Measurements from ENCODE around the gene BRI3.

Gene BRI3

DNA sequence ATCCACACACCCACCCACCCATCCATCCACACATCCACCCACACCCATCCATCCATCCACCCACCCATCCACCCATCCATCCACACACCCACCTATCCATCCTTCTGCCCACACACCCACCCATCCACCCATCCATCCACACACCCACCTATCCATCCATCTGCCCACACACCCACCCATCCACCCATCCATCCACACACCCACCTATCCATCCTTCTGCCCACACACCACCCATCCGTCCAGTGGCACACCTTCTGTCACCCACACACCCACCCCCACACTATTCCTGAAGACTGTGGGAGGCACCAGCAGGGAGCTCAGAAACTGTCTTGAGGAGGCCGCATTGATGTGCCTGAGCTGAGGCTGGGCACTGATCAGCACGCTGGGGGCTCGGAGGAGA, 38.6 kb upstream of the BRI3 start:
- Histone ChIP-seq H3K4me1 (no peaks in the 10 kb centered on the region), H3K9me3 (no peaks in the 10 kb centered on the region), H3K36me3 (replicated peaks) (no peaks in the 10 kb centered on the region), H3K27me3 (ENCODE audit: low read depth) (no peaks in the 10 kb centered on the region), H3K4me3 (no peak overlapping the region)
- no peak for DNase-seq (ENCODE audit: low spot score in 2 of 2)
- in situ Hi-C loops (cut with MboI; ENCODE audit: low sequenced_read_pairs) = no loop called here

DNA sequence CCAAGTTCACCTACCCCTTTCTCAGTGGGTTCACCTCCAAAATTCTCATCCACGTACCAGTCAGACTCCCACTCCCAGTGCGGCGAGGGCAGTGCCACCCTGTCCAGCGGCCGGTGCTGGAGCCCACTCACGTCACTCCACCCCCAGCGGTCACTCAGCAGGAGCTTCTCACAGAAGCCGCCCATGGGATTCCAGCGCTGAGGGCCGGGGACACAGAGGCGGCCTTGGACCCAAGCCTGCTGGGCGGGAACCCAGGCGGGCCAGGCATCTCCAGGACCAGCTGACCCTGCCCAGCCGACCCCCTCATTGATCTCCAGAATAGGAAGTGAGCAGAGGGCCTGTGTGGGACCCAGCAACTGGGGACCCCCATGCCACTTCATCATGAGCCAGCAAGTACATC, 36.6 kb upstream of the BRI3 start:
- Histone ChIP-seq H3K4me1 (no peaks in the 10 kb centered on the region), H3K27me3 (ENCODE audit: low read depth) (no peaks in the 10 kb centered on the region), H3K9me3 (no peaks in the 10 kb centered on the region), H3K4me3 (no peak overlapping the region), H3K36me3 (replicated peaks) (no peaks in the 10 kb centered on the region)
- DNase-seq (ENCODE audit: low spot score in 2 of 2) = no peak
- in situ Hi-C loops (cut with MboI; ENCODE audit: low sequenced_read_pairs) = no loop called here

DNA sequence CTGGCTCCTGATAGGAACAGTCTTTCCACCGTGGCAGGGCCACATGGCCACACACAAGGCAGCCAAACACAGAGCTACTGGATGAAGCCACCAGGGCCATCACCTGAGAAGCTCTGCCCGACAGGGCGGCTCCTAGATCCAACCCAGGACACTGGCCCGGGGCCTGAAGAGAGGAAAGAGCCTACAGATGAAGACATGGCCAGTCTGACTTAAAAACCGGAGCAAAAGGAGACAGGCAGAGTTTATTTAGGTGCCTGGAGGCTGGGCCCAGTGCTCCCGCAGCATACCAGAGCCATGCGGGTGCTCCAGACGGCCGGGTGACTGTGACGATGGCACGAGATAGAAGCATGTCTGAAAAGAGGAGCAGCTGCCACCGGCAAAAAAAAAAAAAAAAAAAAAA, 33.3 kb upstream of the BRI3 start:
- Histone ChIP-seq H3K9me3 (no peaks in the 10 kb centered on the region), H3K36me3 (replicated peaks) (no peaks in the 10 kb centered on the region), H3K4me1 (no peaks in the 10 kb centered on the region; the same call in 1 of the 2 replicates), H3K27me3 (ENCODE audit: low read depth) (no peaks in the 10 kb centered on the region), H3K4me3 (no peak overlapping the region)
- no peak for DNase-seq (ENCODE audit: low spot score in 2 of 2)
- in situ Hi-C loops (cut with MboI; ENCODE audit: low sequenced_read_pairs) = no loop called here

DNA sequence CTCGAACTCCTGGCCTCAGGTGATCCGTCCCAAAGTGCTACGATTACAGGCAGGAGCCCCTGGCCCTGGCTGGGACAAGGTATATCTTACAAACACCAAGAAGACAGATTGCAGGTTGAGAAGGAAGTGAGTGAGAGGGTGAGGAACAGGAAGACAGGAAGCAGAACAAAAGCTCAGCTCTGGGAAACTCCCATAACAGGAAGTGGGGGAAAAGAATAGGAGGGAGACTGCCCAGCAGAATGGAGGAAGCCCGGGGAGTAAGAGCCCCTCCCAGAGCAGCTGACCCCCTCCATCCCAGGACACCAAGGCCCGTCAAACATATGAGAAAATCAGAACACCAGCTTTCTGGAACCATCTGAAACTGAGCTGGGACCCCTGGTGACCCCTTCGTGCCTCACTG, 32.4 kb upstream of the BRI3 start:
- H3K27me3 ChIP-seq (ENCODE audit: low read depth) = no peaks in the 10 kb centered on the region
- H3K36me3 ChIP-seq (replicated peaks) = no peaks in the 10 kb centered on the region
- in situ Hi-C loops (cut with MboI; ENCODE audit: low sequenced_read_pairs) = no loop called here
- no peak for DNase-seq (ENCODE audit: low spot score in 2 of 2)
- no peaks in the 10 kb centered on the region; the same call in 1 of the 2 replicates for H3K4me1 ChIP-seq
- H3K9me3 ChIP-seq = no peaks in the 10 kb centered on the region
- no peak overlapping the region for H3K4me3 ChIP-seq

DNA sequence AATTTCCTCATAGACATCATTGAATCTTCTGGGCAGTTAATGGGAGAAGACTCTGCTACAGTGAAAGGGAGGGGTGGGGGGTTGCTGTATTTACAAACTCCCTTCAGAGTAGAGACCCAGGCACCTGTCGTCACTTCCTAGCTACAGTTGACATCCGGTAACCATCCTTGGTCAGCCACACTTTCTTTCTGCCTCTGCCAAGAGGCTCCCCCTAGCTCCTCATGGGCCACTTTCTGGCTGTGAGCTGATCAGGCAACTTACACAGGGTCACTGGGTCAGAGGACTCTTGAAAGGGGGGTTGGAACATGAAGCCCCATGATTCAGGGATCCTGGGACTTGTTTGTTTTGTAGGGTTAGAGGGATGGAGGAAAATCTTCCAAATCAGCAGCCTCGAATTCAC, 30.7 kb upstream of the BRI3 start:
- H3K9me3 ChIP-seq = no peaks in the 10 kb centered on the region
- in situ Hi-C loops (cut with MboI; ENCODE audit: low sequenced_read_pairs) = no loop called here
- H3K27me3 ChIP-seq (ENCODE audit: low read depth) = no peaks in the 10 kb centered on the region
- H3K4me1 ChIP-seq = no peaks in the 10 kb centered on the region; the same call in 1 of the 2 replicates
- DNase-seq (ENCODE audit: low spot score in 2 of 2) = no peak
- H3K36me3 ChIP-seq (replicated peaks) = no peaks in the 10 kb centered on the region
- no peak overlapping the region; the same call in 1 of the 2 replicates for H3K4me3 ChIP-seq

DNA sequence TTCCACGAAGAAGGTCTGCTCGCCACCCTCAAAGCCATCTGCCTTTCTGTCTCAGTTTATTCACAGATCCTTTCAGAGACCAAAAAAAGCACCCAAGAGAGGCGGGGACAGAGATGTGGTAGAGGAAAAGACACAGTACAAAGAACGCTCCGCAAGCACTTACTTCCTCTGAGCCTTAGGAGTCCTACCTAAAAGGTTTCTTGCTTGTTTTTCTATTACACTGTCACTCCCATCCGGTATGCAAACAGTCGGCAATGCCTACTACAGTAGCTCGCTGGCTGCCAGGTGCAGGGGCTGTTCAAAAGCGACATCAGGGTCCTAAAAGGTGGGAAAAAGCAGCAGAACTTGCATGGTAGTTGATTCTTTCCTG, 30.3 kb upstream of the BRI3 start:
- Histone ChIP-seq H3K36me3 (replicated peaks) (no peaks in the 10 kb centered on the region), H3K4me1 (no peaks in the 10 kb centered on the region; the same call in 1 of the 2 replicates), H3K4me3 (peak overlapping the region; percentile 81), H3K27me3 (ENCODE audit: low read depth) (no peaks in the 10 kb centered on the region), H3K9me3 (no peaks in the 10 kb centered on the region)
- in situ Hi-C loops (cut with MboI; ENCODE audit: low sequenced_read_pairs) = no loop called here
- no peak for DNase-seq (ENCODE audit: low spot score in 2 of 2)

DNA sequence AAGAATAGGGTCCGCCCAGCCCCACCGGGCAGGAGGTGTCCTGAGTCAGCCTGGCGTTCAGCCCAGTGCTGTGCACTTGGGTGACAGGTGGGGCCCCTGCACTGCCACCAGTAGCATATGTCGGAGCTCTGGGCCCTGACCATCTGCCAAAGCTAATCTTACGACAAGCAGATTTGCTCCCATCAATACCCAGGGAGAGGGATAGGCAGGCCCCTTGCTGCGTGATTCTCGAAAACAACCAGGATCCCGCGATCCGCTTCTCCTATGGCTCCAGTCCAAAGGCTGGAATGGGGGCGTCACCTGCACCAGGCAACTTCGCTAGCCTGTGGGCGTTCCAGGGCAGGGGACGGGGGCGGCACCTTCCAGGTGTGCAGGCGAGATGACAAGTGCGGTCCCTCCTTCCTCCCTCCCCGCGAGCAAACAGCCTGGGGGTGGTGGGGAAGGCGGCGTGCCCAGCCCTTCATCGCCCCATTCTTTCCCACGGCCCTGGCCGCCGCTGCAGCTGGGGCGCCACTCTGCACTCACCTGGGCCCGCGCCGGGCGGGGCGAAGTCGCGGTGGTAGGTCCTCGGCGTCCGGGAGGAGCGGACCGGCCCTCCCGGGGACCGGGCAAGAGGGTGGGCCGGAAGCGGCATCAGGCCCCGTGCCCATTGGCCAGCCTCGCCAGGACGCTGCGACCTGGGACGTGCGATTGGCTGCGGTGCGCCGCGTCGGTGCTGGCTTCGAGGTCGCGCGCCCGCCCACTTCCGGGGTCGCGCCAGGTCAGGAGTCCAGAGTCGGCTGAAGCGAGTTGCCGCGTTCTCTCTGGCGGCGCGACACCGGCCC, 29.7 kb upstream of the BRI3 start, which contains the start of gene TECPR1:
Gene TECPR1, minus strand, starts transcription at position 632 of the 824 bp plus-strand sequence. CDS start 6,086 bp downstream, outside the sequence.
- in situ Hi-C loops (cut with MboI; ENCODE audit: low sequenced_read_pairs) = no loop called here
- Histone ChIP-seq H3K9me3 (no peaks in the 10 kb centered on the region), H3K4me1 (no peaks in the 10 kb centered on the region; the same call in 1 of the 2 replicates), H3K27me3 (ENCODE audit: low read depth) (no peaks in the 10 kb centered on the region), H3K4me3 (peak within 1 kb of the TSS; percentile 81), H3K36me3 (replicated peaks) (peaks cover under 1% of the 10 kb centered on the region; the same call in 1 of the 2 replicates)
- peak; percentile 88 to 94 for DNase-seq (ENCODE audit: low spot score in 2 of 2)

DNA sequence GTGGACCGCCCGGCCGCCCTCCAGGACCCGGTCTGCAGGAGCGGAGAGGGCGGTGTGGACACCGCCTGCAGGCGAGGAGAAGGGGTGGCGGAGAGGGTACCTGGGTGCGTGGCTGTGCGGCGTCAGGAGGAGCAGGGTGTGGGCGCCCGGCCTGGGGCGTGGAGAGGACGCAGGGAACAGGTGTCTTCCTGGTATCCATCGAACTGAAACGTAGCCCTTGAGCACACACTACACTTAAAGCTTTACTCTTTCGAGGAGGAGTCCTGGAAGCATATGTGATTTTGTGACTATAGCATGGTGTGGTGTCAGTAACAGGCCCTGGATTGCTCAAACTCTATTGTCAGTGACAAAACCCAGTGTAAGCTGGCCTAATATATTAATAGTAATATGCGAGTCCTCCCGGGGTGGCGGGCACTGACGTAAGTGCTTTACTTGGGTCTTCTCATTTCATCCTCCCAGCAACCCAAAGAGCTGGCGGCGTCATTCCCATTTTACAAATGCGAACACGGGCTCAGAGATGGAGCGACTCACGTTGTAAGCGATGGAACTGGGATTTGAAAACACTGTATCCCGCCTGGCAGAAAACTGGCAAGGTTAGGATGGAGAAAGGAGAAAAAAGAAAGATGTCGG, 28.9 kb upstream of the BRI3 start:
- H3K36me3 ChIP-seq (replicated peaks) = peaks cover 3% of the 10 kb centered on the region; the same call in 1 of the 2 replicates
- in situ Hi-C loops (cut with MboI; ENCODE audit: low sequenced_read_pairs) = no loop called here
- H3K4me1 ChIP-seq = no peaks in the 10 kb centered on the region; the same call in 1 of the 2 replicates
- no peaks in the 10 kb centered on the region for H3K9me3 ChIP-seq
- H3K27me3 ChIP-seq (ENCODE audit: low read depth) = no peaks in the 10 kb centered on the region
- DNase-seq (ENCODE audit: low spot score in 2 of 2) = no peak
- H3K4me3 ChIP-seq = peak overlapping the region; percentile 81

DNA sequence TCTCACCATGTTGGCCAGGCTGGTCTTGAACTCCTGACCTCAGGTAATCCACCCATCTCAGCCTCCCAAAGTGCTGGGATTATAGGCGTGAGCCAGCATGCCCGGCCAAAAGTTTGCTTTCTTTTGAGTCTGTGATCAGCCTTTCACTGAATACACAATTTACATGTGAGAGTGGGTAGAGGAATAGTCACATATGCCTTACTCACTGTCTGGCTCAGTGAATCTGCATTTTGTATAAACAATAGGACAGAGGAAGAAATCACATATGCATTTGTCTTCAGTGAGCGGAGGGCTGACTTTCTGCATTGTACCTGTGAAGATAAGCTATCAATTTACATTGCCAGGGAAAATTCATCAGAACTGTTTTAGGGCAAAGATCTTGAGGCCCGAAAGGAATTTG, 27.0 kb upstream of the BRI3 start:
- DNase-seq (ENCODE audit: low spot score in 2 of 2) = no peak
- in situ Hi-C loops (cut with MboI; ENCODE audit: low sequenced_read_pairs) = no loop called here
- Histone ChIP-seq H3K27me3 (ENCODE audit: low read depth) (no peaks in the 10 kb centered on the region), H3K4me3 (no peak overlapping the region), H3K36me3 (replicated peaks) (peaks cover 3% of the 10 kb centered on the region; the same call in 1 of the 2 replicates), H3K9me3 (no peaks in the 10 kb centered on the region), H3K4me1 (no peaks in the 10 kb centered on the region; the same call in 1 of the 2 replicates)

DNA sequence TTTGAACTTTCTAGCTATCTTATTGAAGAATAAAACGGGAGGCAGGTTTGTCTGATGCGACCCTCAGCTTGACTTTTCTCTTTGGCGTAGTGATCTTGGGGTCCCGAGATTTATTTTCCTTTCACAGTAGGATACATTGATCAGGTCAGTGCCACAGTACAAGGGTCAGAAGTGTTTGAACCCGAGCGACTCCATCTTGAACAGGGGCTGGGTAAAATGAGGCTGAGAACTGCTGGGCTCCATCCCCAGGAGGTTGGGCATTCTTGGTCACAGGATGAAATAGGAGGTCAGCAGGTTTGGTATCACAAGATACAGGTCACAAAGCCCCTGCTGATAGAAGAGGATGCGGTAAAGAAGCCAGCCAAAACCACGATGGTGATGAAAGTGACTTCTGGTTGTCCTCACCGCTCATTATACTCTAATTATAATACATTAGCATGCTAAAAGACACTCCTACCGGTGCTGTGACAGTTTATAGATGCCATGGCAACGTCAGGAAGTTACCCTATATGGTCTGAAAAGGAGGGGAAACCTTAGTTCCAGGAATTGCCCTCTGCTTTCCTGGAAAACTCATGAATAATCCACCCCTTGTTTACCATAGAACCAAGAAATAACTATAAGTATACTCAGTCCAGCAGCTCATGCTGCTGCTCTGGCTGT, 26.4 kb upstream of the BRI3 start:
- DNase-seq (ENCODE audit: low spot score in 2 of 2) = no peak
- Histone ChIP-seq H3K4me1 (no peaks in the 10 kb centered on the region; the same call in 1 of the 2 replicates), H3K36me3 (replicated peaks) (peaks cover 3% of the 10 kb centered on the region; the same call in 1 of the 2 replicates), H3K4me3 (no peak overlapping the region), H3K9me3 (no peaks in the 10 kb centered on the region), H3K27me3 (ENCODE audit: low read depth) (no peaks in the 10 kb centered on the region)
- in situ Hi-C loops (cut with MboI; ENCODE audit: low sequenced_read_pairs) = no loop called here

DNA sequence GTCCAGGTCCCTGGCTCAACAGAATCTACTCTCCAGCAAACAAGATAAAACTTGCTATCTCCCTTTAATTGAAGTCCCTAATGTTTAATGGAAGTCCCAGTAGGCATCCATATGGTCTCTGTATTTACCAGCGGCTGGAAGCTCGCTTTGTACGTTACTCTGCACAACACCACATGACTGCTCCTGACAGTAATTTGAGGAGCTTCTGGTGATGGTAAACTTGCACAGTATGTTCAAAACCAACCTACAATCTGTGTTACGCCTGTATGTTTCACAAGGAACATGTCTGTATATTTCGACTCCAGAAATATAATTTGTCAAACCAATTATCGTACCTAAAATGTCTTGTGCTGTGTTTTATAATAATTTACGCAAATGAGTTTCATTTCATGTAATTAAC, 25.1 kb upstream of the BRI3 start:
- no peak for DNase-seq (ENCODE audit: low spot score in 2 of 2)
- H3K27me3 ChIP-seq (ENCODE audit: low read depth) = no peaks in the 10 kb centered on the region
- no peaks in the 10 kb centered on the region; the same call in 1 of the 2 replicates for H3K4me1 ChIP-seq
- in situ Hi-C loops (cut with MboI; ENCODE audit: low sequenced_read_pairs) = no loop called here
- peaks cover 3% of the 10 kb centered on the region; the same call in 1 of the 2 replicates for H3K36me3 ChIP-seq (replicated peaks)
- no peaks in the 10 kb centered on the region for H3K9me3 ChIP-seq
- no peak overlapping the region for H3K4me3 ChIP-seq

DNA sequence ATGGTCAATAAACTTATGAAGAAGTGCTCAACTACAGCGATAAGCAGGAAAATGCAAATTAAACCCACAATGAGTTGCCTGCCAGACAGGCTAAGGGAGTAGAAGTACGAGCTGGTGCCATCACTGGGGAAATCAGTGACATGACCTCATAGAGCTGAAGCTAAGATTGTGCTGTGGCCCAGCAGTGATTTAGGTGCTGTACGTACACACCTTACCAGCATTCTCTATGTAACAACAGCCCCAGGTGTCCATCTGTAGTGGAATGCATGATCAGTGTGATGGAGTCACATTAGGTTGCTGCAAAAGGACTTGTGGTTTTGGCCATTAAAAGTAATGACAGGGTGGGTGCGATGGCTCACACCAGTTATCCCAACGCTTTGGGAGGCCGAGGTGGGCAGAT, 23.8 kb upstream of the BRI3 start:
- H3K4me1 ChIP-seq = no peaks in the 10 kb centered on the region; the same call in 1 of the 2 replicates
- H3K4me3 ChIP-seq = no peak overlapping the region
- no peak for DNase-seq (ENCODE audit: low spot score in 2 of 2)
- H3K27me3 ChIP-seq (ENCODE audit: low read depth) = no peaks in the 10 kb centered on the region
- in situ Hi-C loops (cut with MboI; ENCODE audit: low sequenced_read_pairs) = no loop called here
- H3K9me3 ChIP-seq = no peaks in the 10 kb centered on the region
- peaks cover 3% of the 10 kb centered on the region; the same call in 1 of the 2 replicates for H3K36me3 ChIP-seq (replicated peaks)

DNA sequence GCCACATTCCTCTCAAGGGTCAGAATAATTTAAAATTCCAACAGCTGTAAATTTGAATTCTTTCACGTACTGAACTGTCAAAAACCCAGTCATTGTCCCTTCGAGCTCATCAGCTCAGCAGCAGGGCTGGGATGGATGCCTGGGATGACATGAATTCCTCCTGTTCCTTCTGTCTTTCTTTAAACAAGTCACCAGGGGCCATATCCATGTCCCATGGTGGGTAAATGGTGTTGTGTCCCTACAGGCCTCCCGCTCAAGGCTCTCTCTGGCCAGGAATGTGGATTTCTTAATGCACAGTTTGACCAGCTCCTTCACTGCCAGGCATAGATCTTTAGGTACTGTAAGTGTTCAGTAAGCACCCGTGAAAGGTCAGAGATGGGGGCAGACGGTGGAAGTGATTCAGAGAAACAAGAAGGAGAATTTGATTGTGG, 15.6 kb upstream of the BRI3 start:
- Histone ChIP-seq H3K4me1 (no peaks in the 10 kb centered on the region), H3K9me3 (no peaks in the 10 kb centered on the region), H3K4me3 (no peak overlapping the region), H3K27me3 (ENCODE audit: low read depth) (no peaks in the 10 kb centered on the region), H3K36me3 (replicated peaks) (no peaks in the 10 kb centered on the region)
- in situ Hi-C loops (cut with MboI; ENCODE audit: low sequenced_read_pairs) = no loop called here
- no peak for DNase-seq (ENCODE audit: low spot score in 2 of 2)

DNA sequence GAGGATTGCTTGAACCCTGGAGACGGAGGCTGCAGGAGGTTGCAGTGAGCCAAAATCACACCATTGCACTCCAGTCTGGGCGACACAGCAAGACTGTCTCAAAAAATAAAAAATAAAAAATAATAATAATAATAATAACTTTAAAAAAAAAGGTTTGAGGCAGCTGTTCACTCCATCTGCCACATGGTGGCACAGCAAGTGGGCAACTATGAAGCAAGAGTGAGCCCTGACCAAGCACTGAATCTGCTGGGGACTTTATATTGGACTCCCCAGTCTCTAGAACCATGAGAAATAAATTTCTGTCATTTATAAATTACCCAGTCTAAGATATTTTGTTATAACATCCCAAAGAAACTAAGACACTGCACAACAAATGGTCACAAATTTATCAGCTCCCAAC, 14.6 kb upstream of the BRI3 start:
- Histone ChIP-seq H3K4me3 (no peak overlapping the region), H3K4me1 (no peaks in the 10 kb centered on the region), H3K36me3 (replicated peaks) (no peaks in the 10 kb centered on the region), H3K9me3 (no peaks in the 10 kb centered on the region), H3K27me3 (ENCODE audit: low read depth) (no peaks in the 10 kb centered on the region)
- no peak for DNase-seq (ENCODE audit: low spot score in 2 of 2)
- in situ Hi-C loops (cut with MboI; ENCODE audit: low sequenced_read_pairs) = no loop called here

Data from HAP-1 (cell line).